GM23338 (cell line): ENCODE data around the gene UBE2L6. TPM values are rescaled to one million over a fixed set of nuclear protein-coding genes. Genes with fewer than 3 reads are reported as not detected.

Experiments
- ATAC-seq: fragments of 200-7000 bp; cut with Tn5 transposase; 3 replicates; pipeline ENCODE4 v1.9.1; 2020
- DNase-seq: peaks from one replicate; pipeline ENCODE4 v3.0.0-alpha.2; 2015; ENCODE audit warnings: low spot score
- H2AFZ ChIP-seq: fragments of 200-600 bp; sonication (generic); 2 replicates; pipeline ENCODE4 v1.8.0; 2016; ENCODE audit warnings: antibody characterized with exemption, mild to moderate bottlenecking, moderate library complexity
- H3F3A ChIP-seq: fragments of 200-600 bp; sonication (generic); replicated peaks from 2 replicates; pipeline ENCODE4 v1.8.0; 2017; ENCODE audit warnings: antibody characterized with exemption, mixed run types, low read depth
- H3K27ac ChIP-seq: fragments of 200-600 bp; sonication (generic); 2 replicates; pipeline ENCODE4 v1.6.1; 2016; ENCODE audit warnings: low read depth
- H3K27me3 ChIP-seq: fragments of 200-600 bp; sonication (generic); 2 replicates; pipeline ENCODE4 v1.8.0; 2016; ENCODE audit warnings: mild to moderate bottlenecking, mixed run types, moderate library complexity; ENCODE audit not compliant: insufficient read depth
- H3K36me3 ChIP-seq: fragments of 200-600 bp; sonication (generic); 2 replicates; pipeline ENCODE4 v1.8.0; 2016; ENCODE audit warnings: mild to moderate bottlenecking; ENCODE audit not compliant: insufficient read depth
- H3K4me1 ChIP-seq: fragments of 200-600 bp; sonication (generic); 2 replicates; pipeline ENCODE4 v1.8.0; 2016; ENCODE audit warnings: mild to moderate bottlenecking, moderate library complexity; ENCODE audit not compliant: insufficient read depth
- H3K4me2 ChIP-seq: fragments of 200-600 bp; sonication (generic); 2 replicates; pipeline ENCODE4 v1.7.1; 2017; ENCODE audit warnings: mixed run types
- H3K4me3 ChIP-seq: fragments of 200-600 bp; sonication (generic); 2 replicates; pipeline ENCODE4 v1.6.1; 2016; ENCODE audit warnings: mixed run types
- H3K79me2 ChIP-seq: fragments of 200-600 bp; sonication (generic); replicated peaks from 2 replicates; pipeline ENCODE4 v1.8.0; 2017; ENCODE audit warnings: mild to moderate bottlenecking; ENCODE audit not compliant: insufficient read depth
- H3K9me2 ChIP-seq: fragments of 200-600 bp; sonication (generic); 2 replicates; pipeline ENCODE4 v1.8.0; 2017; ENCODE audit not compliant: insufficient read depth
- H4K20me1 ChIP-seq: fragments of 200-600 bp; sonication (generic); replicated peaks from 2 replicates; pipeline ENCODE4 v1.8.0; 2017; ENCODE audit warnings: mild to moderate bottlenecking; ENCODE audit not compliant: insufficient read depth
- H3K27ac Mint-ChIP-seq: 2 replicates; pipeline ENCODE4 v1.8.0; 2020; ENCODE audit warnings: inconsistent platforms, mild to moderate bottlenecking, moderate library complexity, mixed read lengths
- H3K27me3 Mint-ChIP-seq: 3 replicates; pipeline ENCODE4 v1.8.0; 2022; ENCODE audit warnings: low read depth, mild to moderate bottlenecking, moderate library complexity, mixed read lengths, inconsistent platforms; ENCODE audit not compliant: insufficient read depth, poor library complexity
- H3K36me3 Mint-ChIP-seq: 3 replicates; pipeline ENCODE4 v1.8.0; 2021; ENCODE audit warnings: low read depth, mild to moderate bottlenecking, inconsistent platforms, moderate library complexity, mixed read lengths
- H3K4me1 Mint-ChIP-seq: 3 replicates; pipeline ENCODE4 v1.8.0; 2020; ENCODE audit warnings: mild to moderate bottlenecking, inconsistent platforms, mixed read lengths
- H3K4me3 Mint-ChIP-seq: 3 replicates; pipeline ENCODE4 v1.8.0; 2021; ENCODE audit warnings: moderate library complexity, mild to moderate bottlenecking, inconsistent platforms, mixed read lengths
- H3K9me3 Mint-ChIP-seq: 3 replicates; pipeline ENCODE4 v1.8.0; 2020; ENCODE audit warnings: moderate library complexity, mild to moderate bottlenecking, inconsistent platforms, mixed read lengths
- CREB1 ChIP-seq: fragments of 250-450 bp; sonication (Bioruptor Pico); IDR thresholded peaks from 2 replicates; pipeline ENCODE4 v1.5.0; 2020; ENCODE audit warnings: low read depth, mild to moderate bottlenecking, moderate library complexity
- CTCF ChIP-seq, 2 experiments: fragments of 200-600 bp in 1 of 2; sonication (generic) in 1 of 2; conservative IDR thresholded peaks; 2 replicates each; pipeline versions ENCODE4 v1.5.1 to v1.6.1; 2016 to 2017; ENCODE audit warnings: antibody characterized with exemption in 2 of 2, low read depth in 2 of 2, mild to moderate bottlenecking in 2 of 2, moderate library complexity in 1 of 2
- EZH2 ChIP-seq: fragments of 200-600 bp; sonication (generic); IDR thresholded peaks from one replicate; pipeline ENCODE4 v1.8.0; 2017; ENCODE audit warnings: antibody characterized with exemption, mild to moderate bottlenecking, low read depth; ENCODE audit not compliant: unreplicated experiment
- EZH2phosphoT487 ChIP-seq: fragments of 200-600 bp; sonication (generic); IDR thresholded peaks from one replicate; pipeline ENCODE4 v1.8.1; 2018; ENCODE audit warnings: antibody characterized with exemption; ENCODE audit not compliant: unreplicated experiment
- JUNB ChIP-seq: IDR thresholded peaks from one replicate; pipeline ENCODE4 v1.6.1; 2016; ENCODE audit warnings: antibody characterized with exemption; ENCODE audit not compliant: unreplicated experiment
- NANOG ChIP-seq: IDR thresholded peaks from 2 replicates; pipeline ENCODE4 v1.6.1; 2016; ENCODE audit warnings: antibody characterized with exemption, borderline replicate concordance
- POLR2AphosphoS5 ChIP-seq: IDR thresholded peaks from 2 replicates; pipeline ENCODE4 v1.6.1; 2016; ENCODE audit warnings: antibody characterized with exemption, low read depth
- ZNF114 ChIP-seq: fragments of 250-450 bp; sonication (Bioruptor Pico); IDR thresholded peaks from 2 replicates; pipeline ENCODE4 v1.5.0; 2020; ENCODE audit warnings: mild to moderate bottlenecking, moderate library complexity
- polyA plus RNA-seq: library from polyadenylated mRNA; unstranded; fragments of >200 nt; fragmentation: Nextera tagmentation; extraction: Ambion mirVana; gene quantifications from 2 replicates; pipeline ENCODE4 v1.2.1, GENCODE V29; 2016
- total RNA-seq: library from RNA; depleted of rRNA; stranded (reverse); fragments of >200 nt; shearing (Covaris generic); gene quantifications from 2 replicates; pipeline ENCODE4 v1.2.3, GENCODE V29; 2014
- TF ChIP-seq, protein P1 (sequence below): IDR thresholded peaks from 2 replicates; pipeline ENCODE4 v1.6.1; 2016; ENCODE audit warnings: antibody characterized with exemption
- TF ChIP-seq, protein P2 (sequence below): IDR thresholded peaks from one replicate; pipeline ENCODE4 v1.6.1; 2018; ENCODE audit warnings: antibody characterized with exemption; ENCODE audit not compliant: unreplicated experiment

Gene UBE2L6
- total and polyA plus RNA-seq, 2 experiments from 2014 or later: 46.0 to 52.0 TPM

- ATAC-seq: no peak
- H3K27ac ChIP-seq: no peak overlapping the region
- no peaks in the 10 kb centered on the region for H4K20me1 ChIP-seq
- Mint-ChIP-seq H3K27ac (no peak overlapping the region), H3K4me1 (peaks cover 32% of the 10 kb centered on the region), H3K27me3 (peaks cover 10% of the 10 kb centered on the region), H3K9me3 (no peaks in the 10 kb centered on the region), H3K36me3 (no peaks in the 10 kb centered on the region; the same call in 2 of the 3 replicates), H3K4me3 (peak overlapping the region; percentile 86)
- peak overlapping the region; percentile 96 for H3K4me3 ChIP-seq
- H3K27me3 ChIP-seq: no peaks in the 10 kb centered on the region
- H3K9me2 ChIP-seq: no peaks in the 10 kb centered on the region
- H2AFZ ChIP-seq: peak overlapping the region; percentile 94
- peak overlapping the region; percentile 97 for H3K4me2 ChIP-seq
- no peaks in the 10 kb centered on the region for H3K36me3 ChIP-seq
- H3K79me2 ChIP-seq: peaks cover 21% of the 10 kb centered on the region
- TF ChIP-seq CREB1 (CRISPR knock-in tag): no peak
- TF ChIP-seq EZH2phosphoT487: no peak
- TF ChIP-seq ZNF114: no peak
- TF ChIP-seq NANOG: no peak
- no peak for TF ChIP-seq EZH2
- TF ChIP-seq, protein P1, sequence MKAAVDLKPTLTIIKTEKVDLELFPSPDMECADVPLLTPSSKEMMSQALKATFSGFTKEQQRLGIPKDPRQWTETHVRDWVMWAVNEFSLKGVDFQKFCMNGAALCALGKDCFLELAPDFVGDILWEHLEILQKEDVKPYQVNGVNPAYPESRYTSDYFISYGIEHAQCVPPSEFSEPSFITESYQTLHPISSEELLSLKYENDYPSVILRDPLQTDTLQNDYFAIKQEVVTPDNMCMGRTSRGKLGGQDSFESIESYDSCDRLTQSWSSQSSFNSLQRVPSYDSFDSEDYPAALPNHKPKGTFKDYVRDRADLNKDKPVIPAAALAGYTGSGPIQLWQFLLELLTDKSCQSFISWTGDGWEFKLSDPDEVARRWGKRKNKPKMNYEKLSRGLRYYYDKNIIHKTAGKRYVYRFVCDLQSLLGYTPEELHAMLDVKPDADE: no peak
- TF ChIP-seq, protein P2, sequence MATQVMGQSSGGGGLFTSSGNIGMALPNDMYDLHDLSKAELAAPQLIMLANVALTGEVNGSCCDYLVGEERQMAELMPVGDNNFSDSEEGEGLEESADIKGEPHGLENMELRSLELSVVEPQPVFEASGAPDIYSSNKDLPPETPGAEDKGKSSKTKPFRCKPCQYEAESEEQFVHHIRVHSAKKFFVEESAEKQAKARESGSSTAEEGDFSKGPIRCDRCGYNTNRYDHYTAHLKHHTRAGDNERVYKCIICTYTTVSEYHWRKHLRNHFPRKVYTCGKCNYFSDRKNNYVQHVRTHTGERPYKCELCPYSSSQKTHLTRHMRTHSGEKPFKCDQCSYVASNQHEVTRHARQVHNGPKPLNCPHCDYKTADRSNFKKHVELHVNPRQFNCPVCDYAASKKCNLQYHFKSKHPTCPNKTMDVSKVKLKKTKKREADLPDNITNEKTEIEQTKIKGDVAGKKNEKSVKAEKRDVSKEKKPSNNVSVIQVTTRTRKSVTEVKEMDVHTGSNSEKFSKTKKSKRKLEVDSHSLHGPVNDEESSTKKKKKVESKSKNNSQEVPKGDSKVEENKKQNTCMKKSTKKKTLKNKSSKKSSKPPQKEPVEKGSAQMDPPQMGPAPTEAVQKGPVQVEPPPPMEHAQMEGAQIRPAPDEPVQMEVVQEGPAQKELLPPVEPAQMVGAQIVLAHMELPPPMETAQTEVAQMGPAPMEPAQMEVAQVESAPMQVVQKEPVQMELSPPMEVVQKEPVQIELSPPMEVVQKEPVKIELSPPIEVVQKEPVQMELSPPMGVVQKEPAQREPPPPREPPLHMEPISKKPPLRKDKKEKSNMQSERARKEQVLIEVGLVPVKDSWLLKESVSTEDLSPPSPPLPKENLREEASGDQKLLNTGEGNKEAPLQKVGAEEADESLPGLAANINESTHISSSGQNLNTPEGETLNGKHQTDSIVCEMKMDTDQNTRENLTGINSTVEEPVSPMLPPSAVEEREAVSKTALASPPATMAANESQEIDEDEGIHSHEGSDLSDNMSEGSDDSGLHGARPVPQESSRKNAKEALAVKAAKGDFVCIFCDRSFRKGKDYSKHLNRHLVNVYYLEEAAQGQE: no peak
- peaks cover 16% of the 10 kb centered on the region for H3F3A ChIP-seq
- H3K4me1 ChIP-seq: peaks cover 23% of the 10 kb centered on the region
- DNase-seq: no peak
These were observed 462 bp downstream of the UBE2L6 start for GRCh38 chr11:57566905-57567514.

GRCh38 chr11:57566005-57566904, 1.2 kb downstream of the UBE2L6 start:
- no peaks in the 10 kb centered on the region for H3K36me3 ChIP-seq
- Mint-ChIP-seq H3K27me3 (peaks cover 10% of the 10 kb centered on the region), H3K36me3 (no peaks in the 10 kb centered on the region; the same call in 2 of the 3 replicates), H3K4me3 (peak overlapping the region; percentile 86), H3K4me1 (peaks cover 38% of the 10 kb centered on the region), H3K27ac (no peak overlapping the region), H3K9me3 (no peaks in the 10 kb centered on the region)
- H3F3A ChIP-seq: peaks cover 16% of the 10 kb centered on the region
- peaks cover 23% of the 10 kb centered on the region for H3K4me1 ChIP-seq
- no peaks in the 10 kb centered on the region for H4K20me1 ChIP-seq
- H2AFZ ChIP-seq: no peak overlapping the region
- ATAC-seq (no peak), DNase-seq (no peak)
- peak overlapping the region; percentile 97 for H3K4me2 ChIP-seq
- H3K27me3 ChIP-seq: no peaks in the 10 kb centered on the region
- peak overlapping the region; percentile 96 for H3K4me3 ChIP-seq
- H3K27ac ChIP-seq: no peak overlapping the region
- H3K79me2 ChIP-seq: peaks cover 26% of the 10 kb centered on the region
- H3K9me2 ChIP-seq: no peaks in the 10 kb centered on the region
- no peak for TF ChIP-seq POLR2AphosphoS5
- TF ChIP-seq JUNB: no peak
- no peak for TF ChIP-seq EZH2phosphoT487
- TF ChIP-seq CTCF (conservative IDR thresholded peaks at IDR 0.05; ENCODE audit: low read depth in 2 of 2): no peak
- no peak for TF ChIP-seq CREB1 (CRISPR knock-in tag)
- TF ChIP-seq NANOG: no peak
- TF ChIP-seq, protein P2: no peak
- TF ChIP-seq, protein P1: no peak
